AG10803 (cell line): ENCODE data around the gene KIF19.

Experiments
- DNase-seq: peaks from one replicate; pipeline ENCODE4 v3.0.0; 2010; ENCODE audit warnings: low read depth
- H3K4me3 ChIP-seq: 2 replicates; pipeline ENCODE4 v1.5.1; 2011; ENCODE audit warnings: mild to moderate bottlenecking, low read length, control low read depth
- TF ChIP-seq, protein P1 (sequence below): conservative IDR thresholded peaks from 2 replicates; pipeline ENCODE4 v1.5.1; 2011; ENCODE audit warnings: mild to moderate bottlenecking, low read length, control low read depth, inconsistent platforms

The KIF19 gene

DNA sequence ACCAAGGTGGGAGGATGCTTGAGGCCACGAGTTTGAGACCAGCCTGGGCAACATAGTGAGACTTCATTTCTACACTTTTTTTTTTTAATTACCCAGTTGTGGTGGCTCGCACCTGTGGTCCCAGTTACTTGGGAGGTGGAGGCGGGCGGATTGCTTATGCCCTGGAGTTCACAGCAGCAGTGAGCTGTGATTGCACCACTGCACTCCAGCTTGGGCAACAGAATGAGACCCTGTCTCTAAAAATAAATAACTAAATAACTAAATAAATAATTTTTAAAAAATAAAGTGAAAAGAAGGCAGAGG is 42.7 kb upstream of the KIF19 start:
- no peak overlapping the region for H3K4me3 ChIP-seq
- no peak for DNase-seq
- TF ChIP-seq, protein P1, sequence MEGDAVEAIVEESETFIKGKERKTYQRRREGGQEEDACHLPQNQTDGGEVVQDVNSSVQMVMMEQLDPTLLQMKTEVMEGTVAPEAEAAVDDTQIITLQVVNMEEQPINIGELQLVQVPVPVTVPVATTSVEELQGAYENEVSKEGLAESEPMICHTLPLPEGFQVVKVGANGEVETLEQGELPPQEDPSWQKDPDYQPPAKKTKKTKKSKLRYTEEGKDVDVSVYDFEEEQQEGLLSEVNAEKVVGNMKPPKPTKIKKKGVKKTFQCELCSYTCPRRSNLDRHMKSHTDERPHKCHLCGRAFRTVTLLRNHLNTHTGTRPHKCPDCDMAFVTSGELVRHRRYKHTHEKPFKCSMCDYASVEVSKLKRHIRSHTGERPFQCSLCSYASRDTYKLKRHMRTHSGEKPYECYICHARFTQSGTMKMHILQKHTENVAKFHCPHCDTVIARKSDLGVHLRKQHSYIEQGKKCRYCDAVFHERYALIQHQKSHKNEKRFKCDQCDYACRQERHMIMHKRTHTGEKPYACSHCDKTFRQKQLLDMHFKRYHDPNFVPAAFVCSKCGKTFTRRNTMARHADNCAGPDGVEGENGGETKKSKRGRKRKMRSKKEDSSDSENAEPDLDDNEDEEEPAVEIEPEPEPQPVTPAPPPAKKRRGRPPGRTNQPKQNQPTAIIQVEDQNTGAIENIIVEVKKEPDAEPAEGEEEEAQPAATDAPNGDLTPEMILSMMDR = no peak

DNA sequence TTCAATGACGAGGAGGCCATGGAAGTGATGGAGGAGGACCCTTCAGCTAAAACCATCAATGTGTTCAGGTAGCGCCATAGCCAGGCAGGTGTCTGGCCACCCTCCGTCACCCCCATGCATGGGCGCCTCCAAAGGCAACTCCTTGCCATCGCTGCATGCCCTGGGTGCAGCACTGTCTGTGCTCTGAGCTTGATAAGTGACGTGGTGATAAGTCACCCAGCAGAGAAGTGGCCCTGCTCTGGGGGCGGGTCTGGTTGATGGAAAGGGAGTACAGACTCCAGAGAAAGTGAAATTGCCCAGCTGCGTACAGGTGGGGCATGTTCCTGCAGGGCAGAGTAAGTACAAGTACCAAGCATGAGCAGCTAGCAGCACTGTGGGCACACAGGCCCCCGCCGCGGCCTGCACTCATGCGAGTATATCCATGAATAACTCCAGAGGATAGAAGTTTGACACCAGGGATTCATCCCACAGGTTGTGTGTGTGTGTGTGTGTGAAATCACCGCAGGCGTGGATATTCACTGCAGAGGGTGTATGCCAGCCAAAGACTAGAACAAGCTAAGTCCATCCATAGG is 38.9 kb upstream of the KIF19 start:
- DNase-seq = no peak

DNA sequence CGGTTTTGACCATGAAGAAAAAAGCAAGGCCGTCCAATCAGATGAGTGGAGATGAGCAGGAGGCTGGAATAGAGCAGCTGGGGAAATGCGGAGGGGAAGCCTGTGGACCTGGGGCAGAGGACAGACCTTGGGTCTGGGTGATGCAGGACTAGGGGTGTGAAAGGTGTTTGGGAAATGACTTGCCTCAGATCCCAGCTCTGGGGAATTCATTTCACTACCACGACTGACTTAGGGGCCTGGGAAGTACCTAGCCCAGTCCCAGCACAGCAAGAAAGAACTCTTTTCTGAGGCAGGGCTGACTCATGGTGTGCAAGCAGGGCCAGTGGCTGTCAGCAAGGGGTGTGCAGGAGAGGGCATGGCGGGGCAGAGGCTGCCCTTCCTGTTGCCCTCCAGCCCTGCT is 37.2 kb upstream of the KIF19 start:
- TF ChIP-seq, protein P1 = no peak
- no peak overlapping the region for H3K4me3 ChIP-seq
- DNase-seq = no peak

More for the DNA sequence above, 38.9 kb upstream of the KIF19 start:
- TF ChIP-seq, protein P1 = no peak
- H3K4me3 ChIP-seq = no peak overlapping the region

DNA sequence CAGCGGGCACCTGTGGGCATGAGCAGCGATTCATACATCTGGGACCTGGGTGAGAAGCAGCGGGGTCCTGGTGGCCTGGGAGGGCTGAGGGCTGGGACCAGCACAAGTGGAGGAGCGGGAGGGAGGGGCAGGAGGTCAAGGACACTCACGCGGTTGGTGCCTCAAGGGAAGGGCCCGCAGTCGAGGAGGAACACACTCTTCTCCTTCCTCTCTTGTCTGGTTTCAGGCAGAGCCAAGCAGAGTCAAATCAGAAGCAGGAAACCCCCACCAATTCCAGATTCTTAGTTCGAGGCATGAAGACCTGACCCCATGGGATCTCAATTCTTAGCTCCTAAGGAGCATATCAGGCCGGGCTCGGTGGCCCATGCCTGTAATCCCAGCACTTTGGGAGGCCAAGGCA is 36.3 kb upstream of the KIF19 start:
- TF ChIP-seq, protein P1 = no peak
- no peak for DNase-seq
- no peak overlapping the region for H3K4me3 ChIP-seq

DNA sequence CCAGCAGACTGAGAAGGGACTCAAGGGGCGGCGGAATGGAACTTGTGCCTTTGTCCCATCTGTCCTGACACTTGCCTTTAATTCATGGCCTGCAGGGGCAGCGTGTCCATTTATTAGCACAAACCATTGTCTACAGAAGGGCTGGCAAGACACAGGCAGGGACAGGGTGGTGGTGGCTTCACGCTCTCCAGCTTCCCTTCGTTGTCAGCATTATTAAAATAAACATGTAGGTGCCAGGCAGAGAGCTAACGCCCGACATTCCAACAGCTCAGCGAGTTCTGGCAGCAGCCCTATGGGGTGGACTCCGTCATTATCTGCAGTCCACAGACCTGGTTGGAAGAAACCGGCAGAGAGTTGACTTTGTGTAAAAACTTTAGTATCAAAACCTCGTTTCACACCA is 35.7 kb upstream of the KIF19 start:
- TF ChIP-seq, protein P1 = no peak
- no peak overlapping the region for H3K4me3 ChIP-seq
- DNase-seq = no peak

DNA sequence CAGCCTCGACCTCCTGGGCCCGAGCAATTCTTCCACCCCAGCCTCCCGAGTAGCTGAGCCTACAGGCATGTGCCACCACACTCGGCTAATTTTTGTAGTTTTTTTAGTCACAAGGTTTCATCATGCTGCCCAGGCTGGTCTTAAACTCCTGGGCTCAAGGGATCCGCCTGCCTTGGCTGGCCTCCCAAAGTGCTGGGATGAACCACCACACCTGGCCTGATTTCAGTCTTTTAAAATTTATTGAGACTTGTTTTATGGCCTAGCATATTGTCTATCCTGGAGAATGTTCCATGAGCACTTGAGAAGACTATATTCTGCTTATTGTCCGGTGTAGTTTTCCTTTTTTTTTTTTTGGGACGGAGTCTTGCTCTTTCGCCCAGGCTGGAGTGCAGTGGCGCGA is 33.5 kb upstream of the KIF19 start:
- TF ChIP-seq, protein P1 = no peak
- no peak for DNase-seq
- no peak overlapping the region for H3K4me3 ChIP-seq

DNA sequence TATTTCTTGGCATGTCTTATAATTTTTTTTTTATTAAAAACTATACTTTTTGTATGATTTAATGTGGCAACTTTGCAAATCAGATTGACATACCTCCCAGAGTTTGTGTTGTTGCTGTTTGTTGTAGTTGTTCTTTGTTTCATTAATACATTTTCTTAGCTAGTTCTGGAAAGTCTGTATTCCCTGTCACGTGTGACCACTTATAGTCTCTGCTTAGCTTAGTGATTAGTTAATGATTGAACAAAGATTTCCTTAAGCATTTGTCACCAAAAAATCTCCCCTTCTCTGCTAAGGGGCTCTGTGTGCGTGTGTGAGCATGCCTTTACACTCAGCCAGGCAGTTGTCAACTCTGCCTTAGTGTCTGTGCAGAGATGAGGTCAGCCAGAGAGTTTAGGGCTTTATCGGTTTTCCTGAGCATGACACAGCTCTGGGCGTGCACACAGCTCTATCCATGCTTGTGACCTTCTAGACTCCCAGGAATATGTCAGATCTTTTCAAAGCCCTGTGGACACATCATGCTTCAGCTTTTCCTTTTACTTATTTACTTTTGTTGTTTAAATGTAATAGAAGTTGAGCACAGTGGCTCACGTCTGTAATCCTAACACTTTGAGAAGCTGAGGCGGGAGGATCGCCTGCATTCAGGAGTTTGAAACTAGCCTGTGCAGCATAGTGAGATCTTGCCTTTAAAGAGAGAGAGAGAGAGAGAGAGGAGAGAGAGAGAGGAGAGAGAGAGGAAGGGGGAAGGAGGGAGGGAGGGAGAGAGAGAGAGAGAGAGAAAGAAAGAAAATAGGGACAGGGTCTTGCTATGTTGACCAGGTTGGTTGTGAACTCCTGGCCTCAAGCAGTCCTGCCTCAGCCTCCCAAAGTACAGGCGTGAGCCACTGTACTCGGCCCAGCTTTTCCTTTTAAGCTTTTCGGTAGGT is 30.1 kb upstream of the KIF19 start:
- TF ChIP-seq, protein P1 = no peak
- no peak for DNase-seq
- H3K4me3 ChIP-seq = no peak overlapping the region
